Gastrocnemius medialis (tissue), 4 donors: ENCODE data around the gene HEATR5A.

Experiments used
- CTCF ChIP-seq, 5 experiments: fragments of 450-650 bp in 3 of 5; fragments of 200-600 bp in 2 of 5; sonication (generic) in 2 of 5; IDR thresholded peaks in 4 of 5; conservative IDR thresholded peaks in 1 of 5; 1 replicate in 4 of 5; 2 replicates in 1 of 5; pipeline ENCODE4 v1.5.1; 2016 to 2019; ENCODE audit warnings: antibody characterized with exemption in 5 of 5, mild to moderate bottlenecking in 3 of 5, moderate library complexity in 3 of 5
- POLR2A ChIP-seq, 2 donors: fragments of 450-650 bp; IDR thresholded peaks; one replicate each; pipeline ENCODE4 v1.6.1; 2017; ENCODE audit warnings: antibody characterized with exemption in 2 of 2, mild to moderate bottlenecking in 2 of 2, moderate library complexity in 2 of 2

GRCh38 chr14:31312934-31313333 is 107.4 kb downstream of the HEATR5A start:
- TF ChIP-seq CTCF (IDR thresholded peaks at IDR 0.05 in 4 of 5, conservative IDR thresholded peaks at IDR 0.05 in 1 of 5) (no peak), POLR2A (IDR thresholded peaks at IDR 0.05) (no peak)
